Activated CD4-positive, alpha-beta T cell treated with anti-CD3 and anti-CD28 coated beads, Interleukin-2, amount 50 U/mL, for 48 hours (primary cell): Measurements from ENCODE around the gene RELT.

Source experiments
- DNase-seq, 2 experiments: peaks; one replicate each; pipeline ENCODE4 v3.0.0-alpha.2; 2020

The RELT gene

GRCh38 chr11:73376803-73377629 lies 817 bp downstream of the RELT start:
- peak; percentile 67 to 77 for DNase-seq

- no peak for DNase-seq
Measured at GRCh38 chr11:73379189-73379880, 3.1 kb downstream of the RELT start.

DNA sequence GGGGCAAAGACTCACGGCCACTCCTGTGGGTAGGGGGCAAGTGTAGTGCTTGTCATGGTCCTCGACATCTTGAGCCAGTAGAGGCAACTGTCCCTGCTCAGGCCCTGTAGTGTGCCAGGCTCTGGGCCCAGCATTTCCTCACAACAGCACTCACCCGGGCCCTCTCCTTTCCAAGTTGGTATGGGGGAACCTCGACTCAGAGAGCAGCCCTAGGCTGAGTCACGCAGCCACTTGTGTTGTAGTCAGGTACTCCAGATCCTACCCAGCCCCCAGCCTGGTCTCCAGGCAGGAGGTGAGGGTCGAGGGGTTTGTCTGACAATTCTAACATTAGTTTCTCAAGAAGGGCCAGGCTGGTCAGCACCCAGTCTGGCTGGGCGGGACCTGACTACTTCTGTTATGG lies 4.1 kb downstream of the RELT start:
- DNase-seq = no peak

- DNase-seq = no peak
Measured at GRCh38 chr11:73380897-73381410, 4.8 kb downstream of the RELT start.

DNA sequence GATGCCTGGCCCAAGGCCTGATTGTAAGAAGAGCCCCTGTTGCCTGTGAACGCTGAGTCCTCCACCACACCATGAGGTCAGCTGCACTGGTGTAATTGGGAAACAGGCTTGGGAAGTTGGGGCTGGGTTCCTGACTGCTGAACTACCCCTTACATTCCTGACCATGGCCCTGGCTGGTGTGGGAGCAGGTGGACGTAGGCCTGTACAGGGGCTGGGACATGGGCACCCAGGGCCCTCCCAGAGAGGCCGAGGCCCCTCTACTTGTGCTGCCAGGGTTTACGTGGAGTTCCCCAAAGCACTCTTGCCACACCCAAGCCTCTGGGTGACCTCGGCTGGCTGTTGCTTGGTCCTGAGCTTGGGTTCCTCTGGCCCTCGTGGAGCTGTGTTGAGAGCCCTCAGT lies 5.4 kb downstream of the RELT start:
- DNase-seq = no peak

GRCh38 chr11:73382183-73382582 lies 6.0 kb downstream of the RELT start:
- no peak for DNase-seq

DNA sequence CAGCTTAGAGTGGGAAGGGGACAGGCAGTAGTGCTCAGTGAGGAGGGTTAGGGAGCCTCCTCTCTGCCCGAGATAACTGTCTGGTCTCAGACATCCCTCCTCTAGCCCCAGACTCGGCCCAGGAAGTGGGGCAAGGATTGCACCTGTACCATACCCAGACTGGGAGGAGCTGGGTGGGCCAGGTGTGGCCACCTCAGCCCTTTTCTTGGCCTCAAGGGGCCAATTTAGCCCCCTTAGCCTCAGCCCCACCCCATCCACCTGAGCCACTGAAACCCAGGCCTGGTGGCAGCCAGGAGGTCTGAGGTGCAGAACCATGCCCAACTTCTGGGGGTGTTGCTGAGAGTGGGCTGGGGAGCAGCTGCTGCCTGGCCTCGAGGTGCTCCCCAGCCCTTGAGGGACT lies 6.5 kb downstream of the RELT start:
- no peak for DNase-seq

DNA sequence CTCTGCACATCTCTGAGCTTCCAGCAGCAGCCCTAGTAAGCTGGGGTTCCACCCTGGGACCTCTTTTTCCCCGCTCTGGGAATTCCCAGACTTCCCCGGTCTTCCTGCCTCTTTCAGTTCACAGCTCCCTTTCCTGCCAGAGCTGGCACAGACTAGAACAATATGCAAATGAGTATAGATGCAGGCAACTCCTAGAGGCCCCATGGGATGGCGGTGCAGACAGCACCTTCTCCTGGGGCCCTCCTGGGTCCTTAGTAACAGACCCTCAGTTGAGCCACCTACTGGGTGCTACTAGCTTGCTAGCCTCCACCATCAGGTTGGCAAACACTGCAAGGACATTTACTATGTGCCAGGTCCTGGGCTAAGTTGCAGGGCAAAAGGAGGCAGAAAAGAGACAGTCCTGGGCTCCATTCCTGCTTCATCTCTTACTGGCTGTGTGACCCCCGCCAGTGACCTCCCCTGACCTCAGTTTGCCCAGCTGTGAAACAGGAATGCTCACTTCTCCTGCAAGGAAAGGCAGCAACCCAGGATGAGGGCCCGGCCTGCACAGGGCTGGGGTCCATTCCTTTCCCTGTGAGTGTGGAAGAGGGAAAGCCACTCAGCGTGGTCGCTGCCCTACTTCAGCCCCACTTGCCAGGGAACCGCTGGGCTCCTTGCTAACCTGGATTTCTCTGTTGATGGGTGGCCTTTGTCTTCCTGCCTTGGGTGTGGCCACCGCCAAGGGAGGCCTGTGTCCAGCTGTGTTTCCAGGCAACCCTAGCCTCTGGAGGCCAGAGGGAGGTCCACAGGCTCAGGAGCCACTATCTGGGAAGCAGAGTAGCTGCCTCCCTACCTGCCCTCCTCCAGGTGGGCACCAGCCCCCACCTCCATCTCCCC lies 7.3 kb downstream of the RELT start:
- no peak for DNase-seq

DNA sequence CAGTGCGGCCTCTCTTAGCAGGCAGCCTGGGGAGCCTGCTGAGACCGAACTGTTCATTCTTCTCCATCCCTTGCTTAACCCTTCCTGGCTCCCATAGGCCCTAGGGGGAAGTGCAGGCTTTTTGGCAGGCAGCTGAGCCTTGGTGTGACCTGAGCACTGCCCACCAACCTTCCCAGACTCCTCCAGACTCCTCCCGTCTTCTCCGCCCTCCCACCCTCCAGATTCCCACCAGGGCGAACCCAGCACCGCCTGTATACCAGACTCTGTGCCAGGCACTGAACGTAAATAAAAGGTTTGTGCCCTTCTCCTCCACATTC lies 7.9 kb downstream of the RELT start:
- no peak for DNase-seq

GRCh38 chr11:73384531-73384871 lies 8.3 kb downstream of the RELT start:
- no peak for DNase-seq

- no peak for DNase-seq
Measured at GRCh38 chr11:73384872-73385689, 8.9 kb downstream of the RELT start.

GRCh38 chr11:73386016-73386415 lies 9.8 kb downstream of the RELT start:
- DNase-seq = no peak

DNA sequence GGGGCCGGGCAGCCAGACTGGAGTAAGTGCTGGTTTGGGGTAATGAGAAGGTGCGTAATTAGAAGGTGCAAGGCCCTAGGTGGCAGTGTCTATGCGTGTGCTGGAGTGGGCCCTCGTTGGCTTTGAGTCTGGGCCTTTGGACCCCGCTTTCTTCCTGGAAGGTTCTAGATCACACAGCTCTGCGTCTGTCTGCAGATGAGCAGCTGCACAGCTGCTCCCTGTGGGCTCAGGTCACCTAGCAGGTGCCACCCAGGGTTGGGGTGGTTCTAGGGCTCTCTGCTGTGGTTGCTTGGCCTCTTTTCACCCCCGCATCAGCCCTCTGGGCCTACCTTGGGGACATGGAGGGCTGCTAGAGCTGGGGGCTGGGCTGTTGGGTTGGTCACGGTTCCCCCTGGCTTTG lies 10.3 kb downstream of the RELT start:
- no peak for DNase-seq

DNA sequence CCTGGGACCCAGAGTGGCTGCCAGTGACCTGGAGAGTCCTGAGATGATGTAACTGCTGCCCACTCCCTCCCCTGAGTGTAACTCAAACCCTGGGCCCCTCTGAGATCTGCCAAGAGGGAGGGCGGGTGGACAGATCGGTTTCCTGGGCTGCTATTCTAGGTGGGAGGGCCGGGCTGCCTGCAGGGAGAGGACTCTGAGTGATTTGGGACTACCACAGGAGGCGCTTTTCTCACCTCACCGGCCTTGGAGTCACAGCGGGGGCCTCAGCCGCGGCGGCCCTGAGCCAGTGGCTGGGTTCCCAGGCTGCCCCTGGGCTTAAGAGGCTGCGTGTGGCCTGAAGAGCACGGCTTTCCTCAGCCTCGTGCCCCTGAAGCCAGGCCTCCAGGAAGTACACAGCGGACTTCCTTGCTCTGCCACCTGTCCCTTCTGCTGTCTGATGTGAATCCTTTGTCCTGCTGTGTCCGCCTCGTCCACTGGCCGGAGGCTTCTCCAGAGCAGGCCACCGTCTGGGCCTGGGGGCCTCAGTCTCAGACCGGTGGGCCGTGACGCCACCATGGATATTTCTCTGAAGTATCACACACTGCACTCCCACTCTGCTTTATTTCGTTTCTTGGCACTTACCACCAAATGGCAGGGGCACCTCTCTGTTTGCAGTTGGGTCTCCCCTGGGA lies 11.5 kb downstream of the RELT start:
- no peak for DNase-seq

DNA sequence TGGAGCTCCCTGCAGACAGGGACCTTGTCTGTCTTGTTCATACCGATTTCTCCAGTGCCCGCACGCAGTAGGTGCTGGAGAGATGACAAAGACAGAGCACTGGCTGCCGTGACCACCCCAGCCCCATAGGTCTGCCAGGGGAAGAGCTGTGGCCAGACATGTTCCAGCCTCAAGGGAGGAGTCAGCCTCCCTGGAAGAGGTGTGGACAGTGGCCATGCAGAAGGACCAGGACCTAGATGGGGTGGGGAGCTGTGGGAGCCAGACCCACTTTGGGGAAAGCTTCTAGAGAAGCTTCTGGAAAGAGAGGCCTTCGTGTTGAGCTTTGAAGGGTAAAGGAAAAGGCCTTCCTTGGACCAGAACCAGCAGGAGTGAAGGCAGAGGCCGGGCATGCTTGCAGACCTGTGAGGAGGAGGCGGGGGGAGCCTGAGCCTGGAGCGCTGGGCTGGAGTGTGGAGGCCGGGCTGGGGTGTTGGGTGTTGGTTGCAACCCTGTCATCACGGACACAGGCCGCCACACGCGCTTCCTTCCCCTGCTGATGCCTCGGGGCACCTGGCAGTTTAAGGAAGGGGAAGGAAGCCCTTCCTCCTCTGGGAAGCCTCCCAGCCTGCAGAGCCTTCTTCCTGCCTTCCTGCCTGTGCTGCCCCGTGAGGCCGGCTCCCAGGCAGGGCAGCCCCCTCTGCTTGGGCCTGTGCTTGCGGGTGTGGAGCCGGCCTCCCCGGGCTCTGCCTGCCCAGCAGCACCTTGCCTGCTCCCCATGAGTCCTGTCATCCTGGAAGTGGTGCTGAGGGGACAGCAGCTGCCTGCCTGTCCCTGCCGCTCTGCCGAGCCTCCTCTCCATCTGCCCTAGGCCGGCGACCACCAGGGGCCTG lies 12.3 kb downstream of the RELT start:
- DNase-seq = no peak

GRCh38 chr11:73389134-73389525 lies 12.9 kb downstream of the RELT start:
- no peak for DNase-seq

GRCh38 chr11:73389916-73390315 lies 13.7 kb downstream of the RELT start:
- DNase-seq = no peak

GRCh38 chr11:73390601-73391565 lies 14.7 kb downstream of the RELT start:
- DNase-seq = no peak

- DNase-seq = no peak
Measured at GRCh38 chr11:73391665-73392064, 15.5 kb downstream of the RELT start.
